Measurements from ENCODE around the gene BCL7B. TPM values are rescaled to one million over a fixed set of nuclear protein-coding genes. Genes with fewer than 3 reads are reported as not detected.

The BCL7B gene
- total RNA-seq, 1 experiment from 2014 or later: 50.4 TPM

DNA sequence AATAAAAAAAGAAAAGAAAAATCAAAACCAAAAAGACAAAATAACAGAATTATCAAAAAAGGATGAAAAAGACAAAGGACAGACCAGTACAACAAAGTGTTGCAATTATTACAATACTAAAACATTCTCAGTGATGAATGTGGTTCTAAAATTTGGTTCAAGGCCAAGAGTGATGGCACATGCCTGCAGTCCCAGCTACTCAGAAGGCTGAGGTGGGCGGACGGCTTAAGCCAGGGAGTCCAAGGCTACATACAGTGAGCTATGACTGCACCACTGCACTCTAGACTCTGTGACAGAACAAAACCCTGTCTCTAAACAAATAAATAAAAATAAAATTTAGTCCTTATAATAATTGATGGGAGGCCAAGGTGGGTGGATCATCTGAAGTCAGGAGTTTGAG, 49.9 kb downstream of the BCL7B start (continued):
- TF ChIP-seq, protein P1, sequence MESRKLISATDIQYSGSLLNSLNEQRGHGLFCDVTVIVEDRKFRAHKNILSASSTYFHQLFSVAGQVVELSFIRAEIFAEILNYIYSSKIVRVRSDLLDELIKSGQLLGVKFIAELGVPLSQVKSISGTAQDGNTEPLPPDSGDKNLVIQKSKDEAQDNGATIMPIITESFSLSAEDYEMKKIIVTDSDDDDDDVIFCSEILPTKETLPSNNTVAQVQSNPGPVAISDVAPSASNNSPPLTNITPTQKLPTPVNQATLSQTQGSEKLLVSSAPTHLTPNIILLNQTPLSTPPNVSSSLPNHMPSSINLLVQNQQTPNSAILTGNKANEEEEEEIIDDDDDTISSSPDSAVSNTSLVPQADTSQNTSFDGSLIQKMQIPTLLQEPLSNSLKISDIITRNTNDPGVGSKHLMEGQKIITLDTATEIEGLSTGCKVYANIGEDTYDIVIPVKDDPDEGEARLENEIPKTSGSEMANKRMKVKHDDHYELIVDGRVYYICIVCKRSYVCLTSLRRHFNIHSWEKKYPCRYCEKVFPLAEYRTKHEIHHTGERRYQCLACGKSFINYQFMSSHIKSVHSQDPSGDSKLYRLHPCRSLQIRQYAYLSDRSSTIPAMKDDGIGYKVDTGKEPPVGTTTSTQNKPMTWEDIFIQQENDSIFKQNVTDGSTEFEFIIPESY (IDR thresholded peaks at IDR 0.05; ENCODE audit: extremely low read depth, insufficient replicate concordance, low read length): no peak
- TF ChIP-seq EGR1 (IDR thresholded peaks at IDR 0.05; ENCODE audit: low read depth) (no peak), RAD21 (IDR thresholded peaks at IDR 0.05; ENCODE audit: low read depth) (no peak), ZFX (IDR thresholded peaks at IDR 0.05) (no peak), ZNF274 (IDR thresholded peaks at IDR 0.05; ENCODE audit: low read depth, low read length) (no peak), JUND (IDR thresholded peaks at IDR 0.05) (no peak), CEBPB (IDR thresholded peaks at IDR 0.05; ENCODE audit: low read depth) (no peak), ELF1 (IDR thresholded peaks at IDR 0.05; ENCODE audit: borderline replicate concordance, low read depth) (no peak), EZH2phosphoT487 (IDR thresholded peaks at IDR 0.05; ENCODE audit: borderline replicate concordance) (no peak), POLR2AphosphoS5 (IDR thresholded peaks at IDR 0.05; ENCODE audit: low read depth, low read length) (no peak)
- TF ChIP-seq, protein P2, sequence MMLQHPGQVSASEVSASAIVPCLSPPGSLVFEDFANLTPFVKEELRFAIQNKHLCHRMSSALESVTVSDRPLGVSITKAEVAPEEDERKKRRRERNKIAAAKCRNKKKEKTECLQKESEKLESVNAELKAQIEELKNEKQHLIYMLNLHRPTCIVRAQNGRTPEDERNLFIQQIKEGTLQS (IDR thresholded peaks at IDR 0.05): no peak

DNA sequence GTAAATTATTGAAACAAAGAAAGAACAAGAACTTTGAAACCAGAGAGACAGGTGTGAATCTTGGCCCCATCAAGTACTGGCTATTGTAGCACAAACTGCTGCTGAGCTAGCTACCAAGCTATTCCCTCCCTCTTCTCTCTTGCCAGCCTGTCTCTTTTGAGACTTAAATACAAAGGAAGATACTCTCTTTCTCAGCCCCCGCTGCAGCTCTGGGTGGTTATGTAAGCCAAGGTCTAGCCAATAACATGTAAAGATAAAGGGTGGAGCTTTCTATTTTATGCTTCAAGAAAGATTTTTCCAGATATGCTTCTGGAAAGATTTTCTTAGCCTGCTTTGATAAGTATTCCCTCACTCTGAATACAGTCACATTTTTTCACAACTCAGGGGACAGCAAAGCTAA, 52.6 kb downstream of the BCL7B start:
- intact Hi-C loops (cut with micrococcal nuclease): no loop called here
- BruUV-seq (replicated peaks): no TSS peak
- Histone ChIP-seq H3K27me3 (ENCODE audit: insufficient read depth, low read length) (no peaks in the 10 kb centered on the region), H3K4me3 (replicated peaks in 1 of 2; ENCODE audit: low read depth in 1 of 2, low read length in 2 of 2) (no peak overlapping the region), H4K20me1 (ENCODE audit: insufficient read depth) (peaks cover 5% of the 10 kb centered on the region; the same call in 1 of the 2 replicates), H3K9ac (ENCODE audit: low read length) (no peak overlapping the region), H3K4me1 (ENCODE audit: control insufficient read depth in 1 of 2, insufficient read depth in 2 of 2, low read length in 2 of 2) (no peaks in the 10 kb centered on the region), H3K9me3 (ENCODE audit: control insufficient read depth in 1 of 2, insufficient read depth in 1 of 2, low read depth in 1 of 2, low read length in 2 of 2) (no peaks in the 10 kb centered on the region), H2AFZ (ENCODE audit: low read depth, low read length, poor library complexity, severe bottlenecking) (no peak overlapping the region), H3K4me2 (ENCODE audit: low read length) (no peak overlapping the region), H3K79me2 (ENCODE audit: insufficient read depth, low read length) (peaks cover 87% of the 10 kb centered on the region), H3K27ac (ENCODE audit: low read depth, low read length) (no peak overlapping the region), H3K9me2 (ENCODE audit: insufficient read depth) (no peaks in the 10 kb centered on the region), H3K36me3 (ENCODE audit: control insufficient read depth in 1 of 2, insufficient read depth in 2 of 2, low read length in 2 of 2) (peaks cover 53 to 73% of the 10 kb centered on the region in 2 experiments)
- DNase-seq (ENCODE audit: low read depth, low spot score): no peak
- CTCF ChIA-PET: no interaction called here
- no peak for ATAC-seq
- RAD21 ChIA-PET (ENCODE audit: low non-redundant PET in 1 of 2, low total read pairs in 2 of 2, uncharacterized antibody in 2 of 2, unreplicated experiment in 2 of 2): no interaction called here
- POLR2A ChIA-PET: no interaction called here
- TF ChIP-seq EZH2 (IDR thresholded peaks at IDR 0.05): no peak
- no peak for TF ChIP-seq ZFX (IDR thresholded peaks at IDR 0.05)
- TF ChIP-seq, protein P3, sequence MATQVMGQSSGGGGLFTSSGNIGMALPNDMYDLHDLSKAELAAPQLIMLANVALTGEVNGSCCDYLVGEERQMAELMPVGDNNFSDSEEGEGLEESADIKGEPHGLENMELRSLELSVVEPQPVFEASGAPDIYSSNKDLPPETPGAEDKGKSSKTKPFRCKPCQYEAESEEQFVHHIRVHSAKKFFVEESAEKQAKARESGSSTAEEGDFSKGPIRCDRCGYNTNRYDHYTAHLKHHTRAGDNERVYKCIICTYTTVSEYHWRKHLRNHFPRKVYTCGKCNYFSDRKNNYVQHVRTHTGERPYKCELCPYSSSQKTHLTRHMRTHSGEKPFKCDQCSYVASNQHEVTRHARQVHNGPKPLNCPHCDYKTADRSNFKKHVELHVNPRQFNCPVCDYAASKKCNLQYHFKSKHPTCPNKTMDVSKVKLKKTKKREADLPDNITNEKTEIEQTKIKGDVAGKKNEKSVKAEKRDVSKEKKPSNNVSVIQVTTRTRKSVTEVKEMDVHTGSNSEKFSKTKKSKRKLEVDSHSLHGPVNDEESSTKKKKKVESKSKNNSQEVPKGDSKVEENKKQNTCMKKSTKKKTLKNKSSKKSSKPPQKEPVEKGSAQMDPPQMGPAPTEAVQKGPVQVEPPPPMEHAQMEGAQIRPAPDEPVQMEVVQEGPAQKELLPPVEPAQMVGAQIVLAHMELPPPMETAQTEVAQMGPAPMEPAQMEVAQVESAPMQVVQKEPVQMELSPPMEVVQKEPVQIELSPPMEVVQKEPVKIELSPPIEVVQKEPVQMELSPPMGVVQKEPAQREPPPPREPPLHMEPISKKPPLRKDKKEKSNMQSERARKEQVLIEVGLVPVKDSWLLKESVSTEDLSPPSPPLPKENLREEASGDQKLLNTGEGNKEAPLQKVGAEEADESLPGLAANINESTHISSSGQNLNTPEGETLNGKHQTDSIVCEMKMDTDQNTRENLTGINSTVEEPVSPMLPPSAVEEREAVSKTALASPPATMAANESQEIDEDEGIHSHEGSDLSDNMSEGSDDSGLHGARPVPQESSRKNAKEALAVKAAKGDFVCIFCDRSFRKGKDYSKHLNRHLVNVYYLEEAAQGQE (IDR thresholded peaks at IDR 0.05; ENCODE audit: low read depth): no peak
- no peak for TF ChIP-seq CBX3 (IDR thresholded peaks at IDR 0.05; ENCODE audit: low read depth)
- TF ChIP-seq, protein P4, sequence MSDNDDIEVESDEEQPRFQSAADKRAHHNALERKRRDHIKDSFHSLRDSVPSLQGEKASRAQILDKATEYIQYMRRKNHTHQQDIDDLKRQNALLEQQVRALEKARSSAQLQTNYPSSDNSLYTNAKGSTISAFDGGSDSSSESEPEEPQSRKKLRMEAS (IDR thresholded peaks at IDR 0.05): no peak
- no peak for TF ChIP-seq JUND (IDR thresholded peaks at IDR 0.05)
- TF ChIP-seq EGR1 (IDR thresholded peaks at IDR 0.05; ENCODE audit: low read depth): no peak
- no peak for TF ChIP-seq YY1 (IDR thresholded peaks at IDR 0.05; ENCODE audit: extremely low read depth, insufficient replicate concordance, low read depth, low read length)
- TF ChIP-seq, protein P1 (IDR thresholded peaks at IDR 0.05; ENCODE audit: extremely low read depth, insufficient replicate concordance, low read length): no peak
- TF ChIP-seq SIN3A (IDR thresholded peaks at IDR 0.05; ENCODE audit: low read depth): no peak
- TF ChIP-seq EZH2phosphoT487 (IDR thresholded peaks at IDR 0.05; ENCODE audit: borderline replicate concordance): no peak
- TF ChIP-seq TCF7L2 (IDR thresholded peaks at IDR 0.05; ENCODE audit: borderline replicate concordance, extremely low read depth, insufficient read depth, insufficient read length): no peak
- TF ChIP-seq RAD21 (IDR thresholded peaks at IDR 0.05; ENCODE audit: low read depth): no peak
